Hepatocyte (in vitro differentiated cells): ENCODE measurements around the gene ITGA1.

ENCODE experiments used
- CTCF ChIP-seq: fragments of 200-600 bp; sonication (generic); IDR thresholded peaks from 2 replicates; pipeline ENCODE4 v1.5.1; 2016; ENCODE audit warnings: antibody characterized with exemption, mild to moderate bottlenecking; ENCODE audit not compliant: poor library complexity
- EZH2phosphoT487 ChIP-seq: fragments of 200-600 bp; sonication (generic); IDR thresholded peaks from one replicate; pipeline ENCODE4 v1.6.1; 2018; ENCODE audit warnings: antibody characterized with exemption, mild to moderate bottlenecking, low read depth, moderate library complexity; ENCODE audit not compliant: unreplicated experiment, severe bottlenecking

- no peak for TF ChIP-seq CTCF
- TF ChIP-seq EZH2phosphoT487 = no peak
These were observed 219.5 kb downstream of the ITGA1 start for GRCh38 chr5:53006911-53007890.
